ENCODE data around the gene TMEM127. TPM values are rescaled to one million over a fixed set of nuclear protein-coding genes. Genes with fewer than 3 reads are reported as not detected.

Gene TMEM127
- total RNA-seq, 4 donors from 2014 or later, result 18.5 to 131 (median 82.0) TPM

DNA sequence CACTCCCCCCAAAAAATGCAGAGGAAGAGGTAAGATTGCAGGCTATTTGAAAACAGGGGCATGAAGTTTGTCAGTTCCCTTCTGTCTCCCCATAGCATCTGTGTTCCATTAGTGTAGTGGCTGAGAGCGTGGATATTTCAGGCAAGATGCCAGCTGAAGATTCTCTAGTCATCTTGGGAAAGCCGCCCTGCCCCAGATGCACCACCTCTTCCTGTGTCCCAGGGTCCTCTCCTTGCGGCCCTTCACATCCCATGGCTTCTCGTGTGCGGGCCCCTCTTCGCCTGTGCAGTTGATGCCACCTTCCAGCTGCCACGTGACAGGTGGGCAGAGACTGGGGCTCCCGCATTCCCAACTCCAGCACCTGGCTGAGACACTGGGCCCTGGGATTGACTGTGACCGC lies 16.1 kb downstream of the TMEM127 start:
- peaks cover 0 to 26% (median 9%) of the 10 kb centered on the region in 4 donors for H3K36me3 ChIP-seq
- in situ Hi-C loops (cut with MboI; ENCODE audit: low pct_ligation_motif_present in 1 of 4, low pct_unique_long_range_greater_than_20kb in 1 of 4, low sequenced_read_pairs in 3 of 4), result loop anchor here in 1 of 4 donors (25.0 kb wide), 1 partner anchor 237 kb away; no protein-coding TSS in a partner anchor
- no peak for TF ChIP-seq POLR2AphosphoS5 (IDR thresholded peaks at IDR 0.05)
- no peak for TF ChIP-seq POLR2A (IDR thresholded peaks at IDR 0.05)
- TF ChIP-seq EP300 (IDR thresholded peaks at IDR 0.05; ENCODE audit: low read depth), result no peak
- TF ChIP-seq, protein P1, sequence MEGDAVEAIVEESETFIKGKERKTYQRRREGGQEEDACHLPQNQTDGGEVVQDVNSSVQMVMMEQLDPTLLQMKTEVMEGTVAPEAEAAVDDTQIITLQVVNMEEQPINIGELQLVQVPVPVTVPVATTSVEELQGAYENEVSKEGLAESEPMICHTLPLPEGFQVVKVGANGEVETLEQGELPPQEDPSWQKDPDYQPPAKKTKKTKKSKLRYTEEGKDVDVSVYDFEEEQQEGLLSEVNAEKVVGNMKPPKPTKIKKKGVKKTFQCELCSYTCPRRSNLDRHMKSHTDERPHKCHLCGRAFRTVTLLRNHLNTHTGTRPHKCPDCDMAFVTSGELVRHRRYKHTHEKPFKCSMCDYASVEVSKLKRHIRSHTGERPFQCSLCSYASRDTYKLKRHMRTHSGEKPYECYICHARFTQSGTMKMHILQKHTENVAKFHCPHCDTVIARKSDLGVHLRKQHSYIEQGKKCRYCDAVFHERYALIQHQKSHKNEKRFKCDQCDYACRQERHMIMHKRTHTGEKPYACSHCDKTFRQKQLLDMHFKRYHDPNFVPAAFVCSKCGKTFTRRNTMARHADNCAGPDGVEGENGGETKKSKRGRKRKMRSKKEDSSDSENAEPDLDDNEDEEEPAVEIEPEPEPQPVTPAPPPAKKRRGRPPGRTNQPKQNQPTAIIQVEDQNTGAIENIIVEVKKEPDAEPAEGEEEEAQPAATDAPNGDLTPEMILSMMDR (IDR thresholded peaks at IDR 0.05), result no peak
- H3K4me1 ChIP-seq, result peaks cover 0 to 5% (median 0%) of the 10 kb centered on the region in 4 donors
- no peaks in the 10 kb centered on the region for H3K9me3 ChIP-seq
- intact Hi-C loops (cut with DNase I; ENCODE audit: low total_unique reads), result no loop called here
- no peaks in the 10 kb centered on the region for H3K27me3 ChIP-seq
- WGBS, 2 donors (ENCODE audit: low coverage in 1 of 2), result 87% methylated on average over 9 of the region's 9 CpGs; no CpG with 5 or more reads in 1 of the 2 donors
- no peak overlapping the region for H3K4me3 ChIP-seq
- no peak overlapping the region for H3K27ac ChIP-seq
- DNase-seq, result no peak

DNA sequence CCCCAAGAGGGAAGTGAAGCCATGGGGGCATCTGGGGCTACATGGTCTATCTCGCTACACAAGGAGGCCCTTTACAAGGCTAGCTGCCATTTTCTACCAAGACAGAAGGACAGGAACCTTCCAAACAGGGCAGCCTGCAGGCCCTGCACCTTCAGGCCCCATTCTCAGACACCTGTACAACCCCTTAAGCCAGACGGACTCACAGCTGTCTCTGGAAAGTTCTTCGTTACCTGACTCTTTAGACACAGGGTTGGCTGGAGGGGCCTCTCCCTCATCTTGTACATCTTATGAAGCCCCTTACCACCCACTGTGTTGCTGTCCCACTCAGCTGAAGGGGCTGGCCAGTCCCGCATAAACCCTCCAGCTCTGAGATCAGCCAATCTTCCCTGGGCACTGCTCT lies 17.2 kb downstream of the TMEM127 start:
- intact Hi-C loops (cut with DNase I; ENCODE audit: low total_unique reads) (no loop called here), in situ Hi-C loops (cut with MboI; ENCODE audit: low pct_ligation_motif_present in 1 of 4, low pct_unique_long_range_greater_than_20kb in 1 of 4, low sequenced_read_pairs in 3 of 4) (no loop called here)
- no peaks in the 10 kb centered on the region for H3K9me3 ChIP-seq
- no peak overlapping the region for H3K27ac ChIP-seq
- peaks cover 0 to 5% (median 0%) of the 10 kb centered on the region in 4 donors for H3K4me1 ChIP-seq
- no peak for TF ChIP-seq EP300 (IDR thresholded peaks at IDR 0.05; ENCODE audit: low read depth)
- no peak for TF ChIP-seq POLR2AphosphoS5 (IDR thresholded peaks at IDR 0.05)
- TF ChIP-seq, protein P1 (IDR thresholded peaks at IDR 0.05), result no peak
- no peak for TF ChIP-seq POLR2A (IDR thresholded peaks at IDR 0.05)
- no peak overlapping the region for H3K4me3 ChIP-seq
- WGBS, 2 donors (ENCODE audit: low coverage in 1 of 2), result 91 to 100% methylated on average over 1 to 4 of the region's 4 CpGs
- no peak for DNase-seq
- peaks cover 0 to 20% (median 4%) of the 10 kb centered on the region in 4 donors for H3K36me3 ChIP-seq
- H3K27me3 ChIP-seq, result no peaks in the 10 kb centered on the region

DNA sequence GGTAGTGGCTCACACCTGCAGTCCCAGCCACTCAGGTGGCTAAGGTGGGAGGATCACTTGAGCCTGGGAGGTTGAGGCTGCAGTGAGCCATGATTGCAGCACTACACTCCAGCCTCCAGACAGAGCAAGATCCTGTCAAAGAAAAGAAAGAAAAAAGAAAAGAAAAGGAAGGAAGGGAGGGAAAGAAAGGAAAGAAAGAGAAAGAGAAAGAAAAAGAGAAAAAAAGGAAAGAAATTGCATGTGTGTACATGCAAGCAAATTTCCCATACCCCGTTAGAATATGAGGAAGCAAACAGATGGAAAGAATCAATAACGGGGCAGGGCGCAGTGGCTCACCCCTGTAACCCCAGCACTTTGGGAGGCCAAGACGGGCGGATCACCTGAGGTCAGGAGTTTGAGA lies 17.9 kb downstream of the TMEM127 start:
- Histone ChIP-seq H3K9me3 (no peaks in the 10 kb centered on the region), H3K27ac (no peak overlapping the region), H3K4me3 (no peak overlapping the region), H3K27me3 (no peaks in the 10 kb centered on the region), H3K36me3 (peaks cover 0 to 14% (median under 1%) of the 10 kb centered on the region in 4 donors), H3K4me1 (peaks cover 0 to 5% (median 0%) of the 10 kb centered on the region in 4 donors)
- in situ Hi-C loops (cut with MboI; ENCODE audit: low pct_ligation_motif_present in 1 of 4, low pct_unique_long_range_greater_than_20kb in 1 of 4, low sequenced_read_pairs in 3 of 4), result no loop called here
- intact Hi-C loops (cut with DNase I; ENCODE audit: low total_unique reads), result no loop called here
- TF ChIP-seq, protein P1 (IDR thresholded peaks at IDR 0.05), result no peak
- TF ChIP-seq EP300 (IDR thresholded peaks at IDR 0.05; ENCODE audit: low read depth) (no peak), POLR2AphosphoS5 (IDR thresholded peaks at IDR 0.05) (no peak), POLR2A (IDR thresholded peaks at IDR 0.05) (no peak)
- DNase-seq, result no peak
- 75 to 83% methylated on average over 2 to 5 of the region's 5 CpGs for WGBS, 2 donors (ENCODE audit: low coverage in 1 of 2)

DNA sequence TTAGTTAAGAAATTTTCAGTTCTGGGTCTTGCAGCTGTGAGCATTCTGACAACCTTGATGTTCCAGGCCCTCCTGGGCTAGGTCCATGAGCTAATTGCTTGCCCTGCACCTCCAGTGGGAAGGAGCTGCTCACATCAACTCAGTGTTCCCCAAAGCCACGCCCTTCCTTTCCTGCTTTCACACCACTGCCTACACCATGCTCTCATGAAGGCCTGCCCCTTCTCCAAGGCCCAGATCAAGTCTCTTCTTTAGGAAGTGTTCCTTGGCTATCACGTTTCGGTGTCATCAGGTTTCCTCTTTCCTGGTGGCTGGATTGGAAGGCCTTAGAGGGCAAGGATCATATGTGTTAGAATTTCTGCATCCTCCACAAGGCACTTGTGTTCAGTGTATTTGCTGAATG lies 18.8 kb downstream of the TMEM127 start:
- 90% methylated on average over 3 of the region's 3 CpGs; no CpG with 5 or more reads in 1 of the 2 donors for whole genome bisulfite sequencing, 2 donors (ENCODE audit: low coverage in 1 of 2)
- in situ Hi-C loops (cut with MboI; ENCODE audit: low pct_ligation_motif_present in 1 of 4, low pct_unique_long_range_greater_than_20kb in 1 of 4, low sequenced_read_pairs in 3 of 4) (no loop called here), intact Hi-C loops (cut with DNase I; ENCODE audit: low total_unique reads) (no loop called here)
- peaks cover 0 to 6% (median 0%) of the 10 kb centered on the region in 4 donors for H3K4me1 ChIP-seq
- DNase-seq, result no peak
- H3K9me3 ChIP-seq, result no peaks in the 10 kb centered on the region
- H3K27ac ChIP-seq, result no peak overlapping the region
- no peak for TF ChIP-seq POLR2AphosphoS5 (IDR thresholded peaks at IDR 0.05)
- no peak for TF ChIP-seq POLR2A (IDR thresholded peaks at IDR 0.05)
- TF ChIP-seq, protein P1 (IDR thresholded peaks at IDR 0.05), result no peak
- TF ChIP-seq EP300 (IDR thresholded peaks at IDR 0.05; ENCODE audit: low read depth), result no peak
- no peak overlapping the region for H3K4me3 ChIP-seq
- H3K36me3 ChIP-seq, result peaks cover 0 to 5% (median 0%) of the 10 kb centered on the region in 4 donors
- no peaks in the 10 kb centered on the region for H3K27me3 ChIP-seq
